Osteocyte (in vitro differentiated cells): ENCODE data around the gene LINC01488. TPM values are rescaled to one million over a fixed set of nuclear protein-coding genes. Genes with fewer than 3 reads are reported as not detected.

Experiments
- DNase-seq: peaks from one replicate; pipeline ENCODE4 v3.0.0; 2021; ENCODE audit warnings: mixed read lengths; ENCODE audit not compliant: unreplicated experiment; ENCODE audit errors: extremely low spot score
- H3K27ac Mint-ChIP-seq: one replicate; pipeline ENCODE4 v1.8.0; 2021; ENCODE audit warnings: mild to moderate bottlenecking, mixed read lengths; ENCODE audit not compliant: unreplicated experiment
- H3K27me3 Mint-ChIP-seq: one replicate; pipeline ENCODE4 v1.8.0; 2021; ENCODE audit warnings: mixed read lengths; ENCODE audit not compliant: unreplicated experiment
- H3K36me3 Mint-ChIP-seq: one replicate; pipeline ENCODE4 v1.8.0; 2021; ENCODE audit warnings: mixed read lengths; ENCODE audit not compliant: unreplicated experiment
- H3K4me1 Mint-ChIP-seq: one replicate; pipeline ENCODE4 v1.8.0; 2021; ENCODE audit warnings: mixed read lengths; ENCODE audit not compliant: unreplicated experiment
- H3K4me3 Mint-ChIP-seq: one replicate; pipeline ENCODE4 v1.8.0; 2021; ENCODE audit warnings: mild to moderate bottlenecking, moderate library complexity, mixed read lengths; ENCODE audit not compliant: unreplicated experiment
- H3K9me3 Mint-ChIP-seq: one replicate; pipeline ENCODE4 v1.8.0; 2021; ENCODE audit warnings: mixed read lengths; ENCODE audit not compliant: unreplicated experiment
- total RNA-seq: library from RNA; stranded (reverse); gene quantifications from 2 replicates; pipeline ENCODE4 v1.2.1, GENCODE V29; 2021
- TF ChIP-seq, protein P1 (sequence below): fragments of 200-600 bp; sonication (generic); IDR thresholded peaks from 2 replicates; pipeline ENCODE4 v1.5.0; 2021; ENCODE audit warnings: antibody characterized with exemption, mild to moderate bottlenecking, moderate library complexity

The LINC01488 gene
- total RNA-seq, 1 donor from 2014 or later, result not detected

DNA sequence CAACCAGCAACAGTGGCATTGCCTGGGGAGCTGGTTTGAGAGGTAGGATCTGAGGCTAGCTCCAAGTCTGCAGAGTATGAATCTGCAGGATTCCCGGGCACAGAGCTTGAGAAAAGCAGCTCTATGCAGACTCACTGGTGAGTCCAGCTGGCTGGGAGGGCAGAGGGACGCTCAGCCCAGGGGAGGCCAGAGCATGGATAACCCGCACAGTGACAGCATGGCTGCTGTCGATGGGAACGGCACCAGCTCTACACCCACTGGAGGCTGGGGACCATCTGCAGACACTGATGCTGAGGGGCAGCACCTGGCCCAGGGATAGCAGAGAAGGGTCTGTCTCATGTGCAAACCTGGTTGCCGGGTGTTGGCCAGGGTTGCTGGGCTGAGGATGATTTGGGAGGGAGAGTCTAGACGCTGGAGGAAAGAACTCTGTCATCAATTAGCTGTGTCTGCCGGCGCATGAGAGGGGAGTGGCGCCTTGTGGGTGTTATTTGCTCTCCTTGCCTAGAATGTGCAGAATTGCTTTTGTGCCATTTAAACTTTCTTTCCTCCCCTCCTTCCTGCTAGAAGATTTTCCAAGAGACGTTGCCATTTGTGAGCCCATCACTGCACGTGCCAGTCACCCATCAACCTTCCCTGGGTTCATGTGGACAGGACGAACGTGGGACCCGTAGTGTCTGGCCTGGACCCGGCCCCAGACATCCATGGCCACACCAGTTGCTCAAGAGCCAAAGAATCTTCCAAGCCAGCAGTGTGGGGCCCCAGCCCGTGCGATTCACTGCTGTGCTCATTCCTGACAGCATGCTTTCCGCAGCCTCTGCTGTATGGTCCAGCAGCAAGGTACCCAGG, 19.1 kb upstream of the LINC01488 start:
- H3K9me3 Mint-ChIP-seq, result peaks cover 24% of the 10 kb centered on the region
- TF ChIP-seq, protein P1, sequence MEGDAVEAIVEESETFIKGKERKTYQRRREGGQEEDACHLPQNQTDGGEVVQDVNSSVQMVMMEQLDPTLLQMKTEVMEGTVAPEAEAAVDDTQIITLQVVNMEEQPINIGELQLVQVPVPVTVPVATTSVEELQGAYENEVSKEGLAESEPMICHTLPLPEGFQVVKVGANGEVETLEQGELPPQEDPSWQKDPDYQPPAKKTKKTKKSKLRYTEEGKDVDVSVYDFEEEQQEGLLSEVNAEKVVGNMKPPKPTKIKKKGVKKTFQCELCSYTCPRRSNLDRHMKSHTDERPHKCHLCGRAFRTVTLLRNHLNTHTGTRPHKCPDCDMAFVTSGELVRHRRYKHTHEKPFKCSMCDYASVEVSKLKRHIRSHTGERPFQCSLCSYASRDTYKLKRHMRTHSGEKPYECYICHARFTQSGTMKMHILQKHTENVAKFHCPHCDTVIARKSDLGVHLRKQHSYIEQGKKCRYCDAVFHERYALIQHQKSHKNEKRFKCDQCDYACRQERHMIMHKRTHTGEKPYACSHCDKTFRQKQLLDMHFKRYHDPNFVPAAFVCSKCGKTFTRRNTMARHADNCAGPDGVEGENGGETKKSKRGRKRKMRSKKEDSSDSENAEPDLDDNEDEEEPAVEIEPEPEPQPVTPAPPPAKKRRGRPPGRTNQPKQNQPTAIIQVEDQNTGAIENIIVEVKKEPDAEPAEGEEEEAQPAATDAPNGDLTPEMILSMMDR, result no peak
- no peak overlapping the region for H3K4me3 Mint-ChIP-seq
- H3K4me1 Mint-ChIP-seq, result peaks cover 13% of the 10 kb centered on the region
- peaks cover 5% of the 10 kb centered on the region for H3K36me3 Mint-ChIP-seq
- no peak overlapping the region for H3K27ac Mint-ChIP-seq
- DNase-seq, result no peak
- no peaks in the 10 kb centered on the region for H3K27me3 Mint-ChIP-seq

DNA sequence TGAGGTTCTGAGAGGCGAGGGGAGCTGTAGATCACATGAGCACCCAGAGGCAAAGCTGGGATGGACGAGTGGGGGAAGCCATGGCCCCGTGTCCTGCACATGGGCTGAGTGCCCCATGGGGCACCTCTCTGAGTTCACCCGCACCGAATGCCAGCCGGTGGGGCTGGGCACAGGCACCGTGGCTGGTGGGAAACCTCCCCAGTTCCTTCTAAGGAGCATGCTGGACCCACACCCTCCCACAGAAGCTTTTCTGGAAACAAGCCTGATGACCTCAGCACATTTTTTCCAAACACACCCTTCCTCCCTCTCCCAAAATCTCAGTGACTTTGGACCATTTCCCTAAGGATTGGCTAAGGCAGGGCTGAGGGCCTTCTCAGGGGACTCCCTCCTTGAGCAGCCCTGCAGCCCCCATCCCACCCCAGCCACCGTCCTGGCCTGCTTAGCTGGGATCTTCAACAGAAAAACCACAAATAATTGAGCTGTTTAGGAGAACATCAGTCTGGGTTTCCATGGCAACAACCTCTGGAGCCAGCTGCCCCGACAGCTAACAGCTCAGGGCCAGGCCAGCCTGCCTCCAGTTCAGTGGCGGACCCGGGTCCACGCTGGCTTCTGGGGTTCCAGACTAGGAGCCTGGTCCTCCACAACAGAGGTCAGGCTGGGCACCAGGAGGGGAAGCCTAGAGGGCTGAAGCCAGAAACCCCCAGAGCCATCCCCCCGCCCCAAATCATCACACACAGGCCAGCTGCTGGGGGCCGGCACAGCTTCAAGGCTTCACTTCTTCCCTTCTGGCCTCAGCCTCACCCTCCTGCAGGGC, 18.1 kb upstream of the LINC01488 start:
- H3K4me1 Mint-ChIP-seq, result peaks cover 13% of the 10 kb centered on the region
- peaks cover 14% of the 10 kb centered on the region for H3K9me3 Mint-ChIP-seq
- TF ChIP-seq, protein P1, result no peak
- peak overlapping the region; percentile 68 for H3K27ac Mint-ChIP-seq
- H3K36me3 Mint-ChIP-seq, result no peaks in the 10 kb centered on the region
- no peak overlapping the region for H3K4me3 Mint-ChIP-seq
- no peaks in the 10 kb centered on the region for H3K27me3 Mint-ChIP-seq
- no peak for DNase-seq

DNA sequence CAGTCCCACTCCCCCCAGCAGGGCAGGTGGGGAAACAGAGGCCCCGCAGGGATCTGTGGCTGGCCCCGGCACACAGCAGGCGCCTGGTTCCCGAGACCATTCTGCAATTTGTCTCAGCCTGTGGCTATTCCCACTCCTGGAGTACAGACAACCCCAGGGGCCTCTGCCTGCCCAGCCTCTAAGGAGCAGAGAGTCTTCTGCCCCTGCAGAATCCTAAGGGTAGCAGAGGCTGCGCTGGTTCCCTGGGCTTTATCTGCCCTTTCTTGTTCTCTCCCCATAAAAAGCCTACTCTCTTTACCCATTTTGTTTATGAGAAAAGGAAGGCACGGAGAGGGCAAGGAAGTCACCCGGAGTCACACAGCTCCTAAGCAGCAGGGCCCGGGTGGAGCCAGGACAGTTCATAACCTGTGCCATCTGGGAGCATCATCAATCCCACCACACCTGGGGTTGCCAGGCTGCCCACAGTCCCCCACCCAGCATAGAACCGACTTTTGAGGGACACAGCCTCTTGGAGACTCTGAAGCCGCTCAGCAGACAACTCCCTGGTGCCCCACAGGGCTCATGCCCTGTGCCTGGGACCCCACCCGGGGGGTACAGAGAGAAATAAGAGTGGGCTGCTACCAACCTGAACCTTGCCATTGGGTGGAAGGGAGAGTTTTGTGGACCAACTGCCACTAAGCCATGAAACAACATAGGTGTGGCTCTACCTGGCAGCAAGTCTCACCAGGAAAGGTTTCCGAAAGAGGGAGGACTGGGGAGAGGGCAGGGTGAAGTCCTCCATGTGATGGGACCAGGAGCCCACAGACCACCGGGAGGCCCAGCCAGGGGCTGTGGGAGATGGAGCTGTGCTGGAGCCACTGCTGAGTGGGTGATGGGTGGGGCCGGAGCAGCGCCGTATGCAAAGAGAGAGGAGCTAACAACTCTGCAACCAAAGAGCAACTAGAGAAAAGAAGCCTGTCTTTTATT, 17.2 kb upstream of the LINC01488 start:
- no peak for DNase-seq
- H3K27me3 Mint-ChIP-seq, result no peaks in the 10 kb centered on the region
- TF ChIP-seq, protein P1, result no peak
- peaks cover 14% of the 10 kb centered on the region for H3K9me3 Mint-ChIP-seq
- peak overlapping the region; percentile 68 for H3K27ac Mint-ChIP-seq
- peaks cover 13% of the 10 kb centered on the region for H3K4me1 Mint-ChIP-seq
- H3K36me3 Mint-ChIP-seq, result no peaks in the 10 kb centered on the region
- H3K4me3 Mint-ChIP-seq, result no peak overlapping the region

DNA sequence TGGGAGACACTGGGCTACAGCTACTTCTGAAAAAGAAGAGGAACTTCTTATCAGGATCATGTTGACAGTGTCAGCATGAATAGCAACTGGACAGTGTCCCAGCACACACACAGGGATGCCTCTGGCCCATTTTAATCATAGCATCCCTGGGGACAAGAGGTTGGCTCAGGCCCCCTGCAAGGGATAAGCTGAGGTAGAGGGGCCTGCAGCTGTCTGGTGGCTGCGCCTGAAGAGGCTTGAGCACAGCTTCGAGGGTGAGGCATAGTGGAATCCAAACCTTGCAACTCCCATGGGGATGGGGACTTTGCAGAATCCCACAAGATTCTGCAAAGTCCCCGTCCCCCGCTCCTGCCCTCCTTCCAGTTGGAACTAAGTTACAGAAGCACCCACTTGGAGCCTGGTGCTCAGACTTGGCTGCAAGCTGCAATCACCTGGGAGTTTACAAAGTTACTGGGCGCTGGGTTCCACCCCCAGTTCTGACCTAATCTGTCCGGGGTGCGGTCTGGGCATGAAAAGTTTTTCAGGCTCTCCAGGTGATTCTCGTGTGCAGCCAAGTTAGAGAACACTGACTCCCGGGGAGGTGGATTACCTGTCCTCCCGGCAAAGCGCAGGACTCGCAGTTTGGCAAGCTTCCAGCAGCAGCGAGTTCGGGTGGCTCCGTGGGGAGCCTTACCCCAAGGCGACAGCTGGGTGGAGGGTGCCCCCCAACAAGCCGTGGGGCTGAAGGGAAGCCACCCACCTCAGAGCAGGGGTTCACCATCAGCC, 16.0 kb upstream of the LINC01488 start:
- peaks cover 13% of the 10 kb centered on the region for H3K4me1 Mint-ChIP-seq

More for the DNA sequence above, 16.0 kb upstream of the LINC01488 start:
- no peak overlapping the region for H3K27ac Mint-ChIP-seq
- TF ChIP-seq, protein P1, result no peak
- no peak overlapping the region for H3K4me3 Mint-ChIP-seq
- H3K27me3 Mint-ChIP-seq, result no peaks in the 10 kb centered on the region
- no peak for DNase-seq
- H3K9me3 Mint-ChIP-seq, result peaks cover 10% of the 10 kb centered on the region
- H3K36me3 Mint-ChIP-seq, result no peaks in the 10 kb centered on the region
